ENCODE data around the gene CAMKV.

- TF ChIP-seq MAX (IDR thresholded peaks at IDR 0.05) (no peak), EP300 (IDR thresholded peaks at IDR 0.05; ENCODE audit: borderline replicate concordance) (no peak), NFIC (IDR thresholded peaks at IDR 0.05) (no peak), CREB1 (IDR thresholded peaks at IDR 0.05; ENCODE audit: low read depth) (no peak), REST (IDR thresholded peaks at IDR 0.05; ENCODE audit: low read depth) (no peak), CEBPB (IDR thresholded peaks at IDR 0.05) (no peak)
These were observed 56.1 kb downstream of the CAMKV start, which contains the start of gene UBA7 for GRCh38 chr3:49813497-49814174.
